ENCODE results near the gene SMAD4. TPM values are rescaled to one million over a fixed set of nuclear protein-coding genes. Genes with fewer than 3 reads are reported as not detected.

Gene SMAD4
- total RNA-seq, 1 experiment from 2014 or later, result 172 TPM

DNA sequence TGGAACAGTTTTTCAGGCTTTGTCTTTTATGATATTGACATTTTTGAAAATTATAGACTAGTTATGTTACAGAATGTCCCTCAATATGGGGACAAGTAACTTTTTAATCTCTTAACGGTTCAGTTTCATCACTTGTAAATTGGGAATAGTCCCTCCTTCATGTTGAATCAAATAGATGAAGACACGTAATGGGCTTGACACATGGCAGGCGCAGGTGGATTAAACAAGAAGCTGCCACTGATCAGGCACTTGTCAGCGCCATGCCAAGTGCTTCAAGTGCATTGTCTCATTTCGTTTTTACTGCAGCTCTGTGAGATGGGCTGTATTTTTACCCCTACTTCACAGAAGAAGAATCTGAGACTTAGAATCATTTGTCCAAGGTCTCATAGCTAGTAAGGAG lies 9.5 kb upstream of the SMAD4 start:
- Histone ChIP-seq H4K8ac (replicated peaks; ENCODE audit: insufficient read length, low read depth, low read length) (no peak overlapping the region), H3T11ph (ENCODE audit: low read length) (no peak overlapping the region), H3K18ac (ENCODE audit: insufficient read length, low read depth, low read length) (no peak overlapping the region), H3K4me2 (ENCODE audit: insufficient read depth, insufficient read length, low read length) (no peak overlapping the region), H2AK5ac (ENCODE audit: insufficient read length, low read length) (no peak overlapping the region), H3K56ac (ENCODE audit: insufficient read length, low read depth, low read length) (no peak overlapping the region), H3K4me1 (ENCODE audit: insufficient read depth, low read length) (peaks cover 3% of the 10 kb centered on the region; the same call in 1 of the 2 replicates), H2BK15ac (ENCODE audit: low read depth, low read length) (no peak overlapping the region), H4K5ac (ENCODE audit: insufficient read length, low read depth, low read length) (no peak overlapping the region), H4K20me1 (ENCODE audit: control insufficient read depth, insufficient read depth, insufficient read length) (no peaks in the 10 kb centered on the region), H2BK12ac (ENCODE audit: insufficient read length, low read depth, low read length) (no peak overlapping the region), H3K27me3 (ENCODE audit: insufficient read depth, low read length) (no peaks in the 10 kb centered on the region), H3K23ac (ENCODE audit: insufficient read length, low read depth, low read length) (no peak overlapping the region), H3K9ac (ENCODE audit: extremely low read depth, insufficient read length, low read length) (no peak overlapping the region), H2AFZ (ENCODE audit: low read length) (no peak overlapping the region), H3K14ac (ENCODE audit: insufficient read depth, low read length) (no peak overlapping the region), H3K9me3 (ENCODE audit: control insufficient read depth, low read depth, low read length) (no peaks in the 10 kb centered on the region), H2BK5ac (ENCODE audit: insufficient read length, low read length) (no peak overlapping the region), H2BK20ac (ENCODE audit: low read depth, low read length, poor library complexity, severe bottlenecking) (no peak overlapping the region), H3K23me2 (ENCODE audit: insufficient read length, low read depth, low read length, poor library complexity, severe bottlenecking) (no peaks in the 10 kb centered on the region), H3K4ac (ENCODE audit: low read depth, low read length) (no peak overlapping the region), H3K79me1 (ENCODE audit: insufficient read depth, low read depth, low read length, poor library complexity, severe bottlenecking) (no peaks in the 10 kb centered on the region), H4K91ac (ENCODE audit: insufficient read length, low read depth, low read length) (no peak overlapping the region), H3K79me2 (ENCODE audit: insufficient read depth, low read length) (no peaks in the 10 kb centered on the region), H3K27ac (ENCODE audit: insufficient read length, low read depth, low read length) (no peak overlapping the region), H2BK120ac (ENCODE audit: low read depth, low read length, poor library complexity, severe bottlenecking) (no peak overlapping the region)
- H3K9me3 Mint-ChIP-seq, result peaks cover 3 to 6% of the 10 kb centered on the region in 2 experiments; a peak in 3 of 5 replicates
- TF ChIP-seq, protein P1, sequence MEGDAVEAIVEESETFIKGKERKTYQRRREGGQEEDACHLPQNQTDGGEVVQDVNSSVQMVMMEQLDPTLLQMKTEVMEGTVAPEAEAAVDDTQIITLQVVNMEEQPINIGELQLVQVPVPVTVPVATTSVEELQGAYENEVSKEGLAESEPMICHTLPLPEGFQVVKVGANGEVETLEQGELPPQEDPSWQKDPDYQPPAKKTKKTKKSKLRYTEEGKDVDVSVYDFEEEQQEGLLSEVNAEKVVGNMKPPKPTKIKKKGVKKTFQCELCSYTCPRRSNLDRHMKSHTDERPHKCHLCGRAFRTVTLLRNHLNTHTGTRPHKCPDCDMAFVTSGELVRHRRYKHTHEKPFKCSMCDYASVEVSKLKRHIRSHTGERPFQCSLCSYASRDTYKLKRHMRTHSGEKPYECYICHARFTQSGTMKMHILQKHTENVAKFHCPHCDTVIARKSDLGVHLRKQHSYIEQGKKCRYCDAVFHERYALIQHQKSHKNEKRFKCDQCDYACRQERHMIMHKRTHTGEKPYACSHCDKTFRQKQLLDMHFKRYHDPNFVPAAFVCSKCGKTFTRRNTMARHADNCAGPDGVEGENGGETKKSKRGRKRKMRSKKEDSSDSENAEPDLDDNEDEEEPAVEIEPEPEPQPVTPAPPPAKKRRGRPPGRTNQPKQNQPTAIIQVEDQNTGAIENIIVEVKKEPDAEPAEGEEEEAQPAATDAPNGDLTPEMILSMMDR (conservative IDR thresholded peaks at IDR 0.05), result no peak
- DNase-seq, result no peak
- peaks cover 13 to 21% of the 10 kb centered on the region in 2 experiments for H3K4me1 Mint-ChIP-seq
- H3K27me3 Mint-ChIP-seq (ENCODE audit: low read depth), result no peaks in the 10 kb centered on the region
- H3K27ac Mint-ChIP-seq, result no peak overlapping the region
- WGBS (ENCODE audit: extremely low coverage, insufficient read length, low lambda C conversion rate), result no CpG with 5 or more reads among the region's 5 CpGs
- H3K36me3 Mint-ChIP-seq (ENCODE audit: insufficient read depth in 1 of 3, low read depth in 3 of 3), result peaks cover 5 to 12% (median 9%) of the 10 kb centered on the region in 3 experiments
- no peak overlapping the region for H3K4me3 Mint-ChIP-seq

Measured in H9 (cell line).